Prostate gland (tissue), 2 donors: ENCODE measurements around the gene CD248. TPM values are rescaled to one million over a fixed set of nuclear protein-coding genes. Genes with fewer than 3 reads are reported as not detected.

ENCODE experiments used
- DNase-seq: peaks from one replicate; pipeline ENCODE4 v3.0.0-alpha.2; 2019; ENCODE audit warnings: low spot score
- H3K27ac ChIP-seq, 2 donors: fragments of 200-600 bp; sonication (generic); 2 replicates each; pipeline ENCODE4 v1.5.1; 2017 to 2019
- H3K27me3 ChIP-seq: fragments of 200-600 bp; sonication (generic); replicated peaks from 2 replicates; pipeline ENCODE4 v1.5.1; 2019; ENCODE audit not compliant: insufficient read depth
- H3K36me3 ChIP-seq, 2 donors: fragments of 200-600 bp; sonication (generic); 1 replicate in 1 of 2; 2 replicates in 1 of 2; pipeline versions ENCODE4 v1.5.1 to v1.8.1; 2017 to 2019
- H3K4me1 ChIP-seq: fragments of 200-600 bp; sonication (generic); replicated peaks from 2 replicates; pipeline ENCODE4 v1.5.1; 2019
- H3K4me3 ChIP-seq, 2 donors: fragments of 200-600 bp; sonication (generic); 2 replicates each; pipeline ENCODE4 v1.5.1; 2017 to 2019
- H3K9me3 ChIP-seq: fragments of 200-600 bp; sonication (generic); 2 replicates; pipeline ENCODE4 v1.5.1; 2017
- CTCF ChIP-seq, 4 experiments: fragments of 200-600 bp in 2 of 4; fragments of 450-650 bp in 2 of 4; sonication (generic) in 2 of 4; IDR thresholded peaks; 1 replicate in 3 of 4; 2 replicates in 1 of 4; pipeline ENCODE4 v1.5.1; 2016 to 2019; ENCODE audit warnings: antibody characterized with exemption in 4 of 4, mild to moderate bottlenecking in 2 of 4, moderate library complexity in 2 of 4
- POLR2A ChIP-seq: fragments of 450-650 bp; IDR thresholded peaks from one replicate; pipeline ENCODE4 v1.6.1; 2016; ENCODE audit warnings: antibody characterized with exemption, mild to moderate bottlenecking
- POLR2AphosphoS5 ChIP-seq: sonication (generic); formaldehyde crosslinking; IDR thresholded peaks from one replicate; pipeline ENCODE4 v1.6.1; 2017; ENCODE audit warnings: antibody characterized with exemption
- WGBS: methylation state at CpG from one replicate; pipeline ENCODE4 v1.1.5; 2018; 5-methylcytosine and 5-hydroxymethylcytosine counted together
- intact Hi-C: fragments of 100-400 bp; cut with DNase I; formaldehyde crosslinking; loops from one replicate; pipeline ENCODE4 v1.14.2; 2022
- total RNA-seq, 2 donors: library from RNA; depleted of rRNA; stranded (reverse); fragments of >200 nt; gene quantifications; one replicate each; pipeline ENCODE4 v1.1.0, GENCODE V29; 2016

CD248 gene
- total RNA-seq, 2 donors from 2014 or later, result 1.9 to 7.3 TPM

DNA sequence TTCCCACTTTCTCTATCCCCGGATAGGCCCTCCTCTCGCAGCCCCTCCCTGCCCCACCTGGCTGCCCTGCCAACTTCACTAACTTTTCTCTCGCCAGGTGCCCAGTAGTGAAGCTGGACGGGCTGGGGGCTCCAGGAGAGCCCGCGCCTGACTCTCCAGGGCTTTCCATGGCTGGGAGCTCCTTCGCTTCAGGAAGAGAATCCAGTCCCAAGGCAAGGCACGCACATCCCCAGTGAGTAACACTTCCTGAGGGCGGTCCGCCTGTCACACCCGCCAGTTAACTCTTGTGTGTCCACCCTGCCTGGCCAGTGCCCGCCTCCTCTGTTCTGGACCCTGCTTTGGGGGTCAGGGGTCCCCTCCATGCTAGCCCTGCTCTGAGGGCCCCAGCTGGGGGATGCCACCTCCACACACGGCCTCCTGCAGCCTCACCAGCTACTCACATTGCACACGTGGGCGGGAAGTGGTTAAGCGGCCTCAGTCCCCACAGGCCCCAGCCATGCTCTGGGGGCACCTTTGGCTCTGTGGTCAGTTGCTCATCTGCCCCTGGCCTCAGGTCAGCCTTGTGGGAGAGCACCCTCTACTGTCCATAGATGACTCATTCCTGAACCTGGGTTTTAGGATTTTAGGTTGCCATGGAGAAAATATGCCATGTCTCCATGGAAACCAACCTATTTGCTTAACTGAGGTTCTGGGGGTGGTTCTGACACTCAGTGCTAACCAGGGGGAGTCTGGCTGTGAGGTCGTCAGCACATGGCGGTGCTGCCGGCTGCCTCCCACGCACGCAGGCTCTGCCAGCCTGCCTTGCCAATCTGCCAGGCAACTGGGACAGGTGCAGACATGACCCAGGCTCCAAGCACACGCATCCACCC is 19.6 kb upstream of the CD248 start, which contains the start of gene RIN1:
TSS of gene RIN1 (minus strand) at position 201 of the 869 bp plus-strand sequence. CDS start at position 169, 32 bp downstream.
- Histone ChIP-seq H3K36me3 (peaks cover 10 to 20% of the 10 kb centered on the region in 2 donors), H3K27ac (peak within 1 kb of the TSS; percentile 61 to 75), H3K4me1 (peaks cover 9% of the 10 kb centered on the region), H3K9me3 (no peaks in the 10 kb centered on the region), H3K4me3 (peak within 1 kb of the TSS; percentile 39 to 48), H3K27me3 (no peaks in the 10 kb centered on the region)
- 4% methylated on average over 20 of the region's 22 CpGs for WGBS
- intact Hi-C loops, result no loop called here
- TF ChIP-seq CTCF (IDR thresholded peaks at IDR 0.05) (peak in 2 of 4 experiments; percentile 26 to 37), POLR2A (no peak), POLR2AphosphoS5 (peak; percentile 47)
- DNase-seq, result no peak

DNA sequence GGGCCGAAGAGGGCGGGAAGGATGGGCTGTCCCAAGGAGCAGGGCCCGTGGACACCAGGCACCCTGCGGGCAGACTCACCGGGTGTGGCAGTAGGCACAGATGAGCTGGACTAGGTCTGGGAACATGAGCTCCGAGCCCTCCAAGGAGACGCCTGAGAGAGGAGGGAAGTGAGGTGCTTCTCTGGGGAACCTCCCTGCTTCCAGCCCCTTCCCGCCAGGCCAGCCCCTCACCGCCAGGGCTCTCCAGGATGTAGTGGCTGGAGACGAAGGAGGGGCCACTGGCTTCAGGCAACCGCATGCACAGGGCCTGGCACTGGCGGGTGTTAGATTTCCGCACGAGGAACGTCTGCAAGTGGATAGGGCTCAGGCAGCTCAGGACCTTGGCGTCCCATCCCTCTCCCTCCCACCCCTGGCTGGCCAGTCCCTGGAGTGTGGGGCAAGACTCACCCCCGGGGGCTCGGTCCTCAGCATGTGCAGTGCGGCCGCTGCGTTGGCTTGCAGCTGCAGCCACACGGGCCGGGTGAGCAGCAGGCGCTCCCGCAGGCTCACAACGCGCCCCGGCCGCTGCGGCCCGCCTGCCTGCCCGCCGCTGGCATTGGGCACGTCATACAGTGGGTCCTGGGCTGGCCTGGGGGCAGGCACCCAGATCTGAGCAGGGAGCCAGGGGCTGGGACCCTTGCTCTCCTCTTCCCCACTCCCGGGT is 18.8 kb upstream of the CD248 start:
- H3K27me3 ChIP-seq, result no peaks in the 10 kb centered on the region
- peak overlapping the region; percentile 61 to 75 for H3K27ac ChIP-seq
- TF ChIP-seq POLR2A (no peak), POLR2AphosphoS5 (no peak), CTCF (IDR thresholded peaks at IDR 0.05) (no peak)
- H3K9me3 ChIP-seq, result no peaks in the 10 kb centered on the region
- peaks cover 10 to 12% of the 10 kb centered on the region in 2 donors for H3K36me3 ChIP-seq
- no peak for DNase-seq
- 9% methylated on average over 35 of the region's 35 CpGs for WGBS
- H3K4me3 ChIP-seq, result peak overlapping the region; percentile 39 to 48
- peaks cover 9% of the 10 kb centered on the region for H3K4me1 ChIP-seq
- intact Hi-C loops, result no loop called here

DNA sequence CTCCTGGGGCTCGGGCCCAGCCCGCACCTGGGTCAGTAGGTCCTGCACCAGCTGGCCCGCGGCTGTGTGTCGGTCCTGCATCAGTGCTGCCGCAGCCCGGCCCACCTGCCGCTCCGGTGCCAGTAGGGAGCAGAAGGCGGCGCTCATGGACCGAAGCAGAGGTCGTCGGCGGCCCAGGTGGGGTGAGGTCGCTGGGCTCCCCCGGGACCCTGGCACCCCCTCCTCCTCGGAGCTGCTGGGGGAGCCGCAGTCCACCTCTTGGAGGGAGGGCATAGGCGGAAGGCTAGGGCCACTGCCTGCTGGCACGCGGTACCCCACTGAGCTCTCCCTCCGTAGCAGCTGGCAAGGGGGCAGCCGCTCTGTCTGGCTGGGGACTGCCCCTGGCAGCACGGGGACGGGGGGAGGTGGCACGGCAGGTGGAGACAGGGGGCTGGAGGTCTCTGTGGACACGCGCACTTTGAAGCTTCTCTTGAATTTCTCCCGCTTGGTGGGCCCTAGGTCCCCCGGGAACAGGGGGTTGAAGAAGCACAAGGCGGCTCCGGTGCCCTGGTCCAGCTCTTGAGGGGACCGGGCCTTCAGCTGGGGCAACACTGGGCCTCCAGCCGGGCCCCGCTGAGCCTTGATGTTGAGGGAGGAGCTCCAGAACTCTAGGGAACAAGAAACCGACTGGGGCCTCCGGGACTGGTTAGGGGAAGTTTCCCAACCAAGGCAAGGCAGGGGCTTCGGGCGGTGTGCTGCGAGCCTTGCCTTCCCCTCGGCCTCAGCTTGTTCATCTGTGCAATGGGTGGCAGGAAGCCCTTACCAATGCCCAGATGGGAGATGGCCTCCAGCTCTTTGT is 18.0 kb upstream of the CD248 start:
- intact Hi-C loops, result no loop called here
- TF ChIP-seq CTCF (IDR thresholded peaks at IDR 0.05), result no peak
- TF ChIP-seq POLR2AphosphoS5, result no peak
- TF ChIP-seq POLR2A, result no peak
- H3K4me1 ChIP-seq, result peaks cover 9% of the 10 kb centered on the region
- 77% methylated on average over 29 of the region's 42 CpGs for WGBS
- H3K27me3 ChIP-seq, result no peaks in the 10 kb centered on the region
- H3K27ac ChIP-seq, result no peak overlapping the region
- peak overlapping the region in 1 of 2 donors; percentile 48 for H3K4me3 ChIP-seq
- DNase-seq, result no peak
- H3K36me3 ChIP-seq, result peaks cover 4% of the 10 kb centered on the region in 2 donors
- no peaks in the 10 kb centered on the region for H3K9me3 ChIP-seq

DNA sequence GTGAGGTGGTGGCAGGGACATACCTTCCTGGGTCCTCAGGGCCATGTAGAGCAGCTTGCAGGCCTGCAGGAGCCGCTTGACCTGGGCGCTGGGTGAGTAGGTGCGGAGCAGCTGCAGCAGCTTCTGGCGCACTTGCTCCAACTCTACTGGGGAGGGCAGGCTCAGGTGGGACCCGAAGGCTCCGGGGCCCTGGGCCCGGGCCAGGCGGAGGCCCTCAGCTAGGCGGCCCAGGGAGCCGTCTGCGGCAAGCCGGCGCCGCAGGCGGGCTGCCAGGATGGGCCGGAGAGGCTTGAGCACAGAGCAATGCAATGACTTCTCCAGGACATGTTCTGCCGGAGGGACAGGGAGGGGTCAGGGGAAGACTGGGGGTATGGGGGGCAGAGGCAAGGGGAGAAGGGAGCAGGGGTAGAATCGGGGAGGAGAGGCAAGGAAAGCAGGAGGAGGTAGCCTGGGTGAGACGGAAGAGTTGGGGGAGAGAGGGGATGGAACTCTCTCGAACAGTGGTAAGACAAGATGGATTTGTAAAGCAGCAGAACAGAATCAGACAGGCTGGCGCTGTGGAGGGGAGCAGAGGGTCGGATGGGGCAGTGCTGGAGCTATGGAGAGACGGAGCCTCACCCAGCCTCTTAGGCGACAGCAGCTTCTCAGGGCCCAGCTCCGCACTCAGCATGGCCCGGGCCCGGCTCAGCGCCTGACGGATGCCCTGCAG is 17.2 kb upstream of the CD248 start:
- no peak for DNase-seq
- Histone ChIP-seq H3K27ac (no peak overlapping the region), H3K4me3 (no peak overlapping the region), H3K9me3 (no peaks in the 10 kb centered on the region), H3K4me1 (peaks cover 9% of the 10 kb centered on the region), H3K27me3 (no peaks in the 10 kb centered on the region), H3K36me3 (no peaks in the 10 kb centered on the region)
- TF ChIP-seq POLR2AphosphoS5 (no peak), CTCF (IDR thresholded peaks at IDR 0.05) (no peak), POLR2A (no peak)
- intact Hi-C loops, result no loop called here
- WGBS, result 85% methylated on average over 27 of the region's 29 CpGs
